Fibroblast of lung (primary cell): ENCODE results near the gene WFIKKN1. TPM values are rescaled to one million over a fixed set of nuclear protein-coding genes. Genes with fewer than 3 reads are reported as not detected.

Source experiments
- DNase-seq, 2 donors: peaks; one replicate each; pipeline versions ENCODE4 v3.0.0 to v3.0.0-alpha.2; 2010; ENCODE audit warnings: low read depth in 2 of 2
- H2AFZ ChIP-seq: 2 replicates; pipeline ENCODE4 v1.5.1; 2012; ENCODE audit warnings: low read length, control low read depth, inconsistent platforms
- H3K27ac ChIP-seq: 2 replicates; pipeline ENCODE4 v1.5.1; 2011; ENCODE audit warnings: low read length, control low read depth; ENCODE audit not compliant: insufficient read depth
- H3K27me3 ChIP-seq: 2 replicates; pipeline ENCODE4 v1.5.1; 2011; ENCODE audit warnings: mild to moderate bottlenecking, low read length; ENCODE audit not compliant: control insufficient read depth, insufficient read depth
- H3K36me3 ChIP-seq: 2 replicates; pipeline ENCODE4 v1.5.1; 2011; ENCODE audit warnings: low read length; ENCODE audit not compliant: control insufficient read depth, insufficient read depth
- H3K4me1 ChIP-seq: 2 replicates; pipeline ENCODE4 v1.5.1; 2011; ENCODE audit warnings: low read length; ENCODE audit not compliant: control insufficient read depth, insufficient read depth; ENCODE audit errors: extremely low read depth
- H3K4me2 ChIP-seq: 2 replicates; pipeline ENCODE4 v1.5.1; 2011; ENCODE audit warnings: low read length, control low read depth; ENCODE audit not compliant: insufficient read depth; ENCODE audit errors: extremely low read depth
- H3K4me3 ChIP-seq, 4 experiments: fragments of 200-600 bp in 1 of 4; sonication (generic) in 1 of 4; replicated peaks in 1 of 4; 2 replicates each; pipeline ENCODE4 v1.5.1; 2011 to 2016; ENCODE audit warnings: low read length in 4 of 4, low read depth in 3 of 4, mild to moderate bottlenecking in 3 of 4, control low read depth in 2 of 4, inconsistent platforms in 1 of 4, mixed read lengths in 1 of 4; ENCODE audit not compliant: insufficient read depth in 1 of 4; ENCODE audit errors: control extremely low read depth in 1 of 4
- H3K79me2 ChIP-seq: 2 replicates; pipeline ENCODE4 v1.5.1; 2012; ENCODE audit warnings: mild to moderate bottlenecking, low read length, inconsistent platforms; ENCODE audit not compliant: control insufficient read depth, insufficient read depth
- H3K9ac ChIP-seq: 2 replicates; pipeline ENCODE4 v1.5.1; 2011; ENCODE audit warnings: mild to moderate bottlenecking, low read length, control low read depth; ENCODE audit not compliant: insufficient read depth
- H3K9me3 ChIP-seq: 2 replicates; pipeline ENCODE4 v1.5.1; 2012; ENCODE audit warnings: low read depth, low read length; ENCODE audit not compliant: control insufficient read depth, insufficient read depth
- H4K20me1 ChIP-seq: 2 replicates; pipeline ENCODE4 v1.5.1; 2011; ENCODE audit warnings: low read length; ENCODE audit not compliant: control insufficient read depth, insufficient read depth; ENCODE audit errors: extremely low read depth
- CTCF ChIP-seq, 2 donors: IDR thresholded peaks in 1 of 2; conservative IDR thresholded peaks in 1 of 2; 1 replicate in 1 of 2; 2 replicates in 1 of 2; pipeline ENCODE4 v1.5.1; 2011 to 2012; ENCODE audit warnings: low read length in 2 of 2, control low read depth in 1 of 2, inconsistent platforms in 1 of 2, low read depth in 1 of 2, mild to moderate bottlenecking in 1 of 2
- EZH2 ChIP-seq: IDR thresholded peaks from 2 replicates; pipeline ENCODE4 v1.5.1; 2012; ENCODE audit warnings: low read length, control low read depth, mild to moderate bottlenecking; ENCODE audit errors: missing control alignments
- polyA plus RNA-seq, 2 donors: library from polyadenylated mRNA; depleted of rRNA in 1 of 2; stranded (reverse) in 1 of 2; unstranded in 1 of 2; fragments of >200 nt; gene quantifications; 2 replicates each; pipeline ENCODE4 v1.2.1, GENCODE V29; 2011 to 2012; ENCODE audit warnings: missing spikeins in 1 of 2
- total RNA-seq: library from RNA; depleted of rRNA; stranded (reverse); fragments of >200 nt; gene quantifications from 2 replicates; pipeline ENCODE4 v1.2.1, GENCODE V29; 2014

The WFIKKN1 gene
- total and polyA plus RNA-seq, 2 donors (not counting 1 experiment from before 2014, with no cell fraction given) = 0.17 TPM; not detected in 1

GRCh38 chr16:662095-662494 lies 31.3 kb downstream of the WFIKKN1 start:
- H3K4me1 ChIP-seq = no peaks in the 10 kb centered on the region
- H3K4me2 ChIP-seq = no peak overlapping the region
- no peak for DNase-seq
- H3K36me3 ChIP-seq = peaks cover 9% of the 10 kb centered on the region
- H3K27me3 ChIP-seq = no peaks in the 10 kb centered on the region
- no peaks in the 10 kb centered on the region for H3K79me2 ChIP-seq
- no peak for TF ChIP-seq CTCF (conservative IDR thresholded peaks at IDR 0.05 in 1 of 2, IDR thresholded peaks at IDR 0.05 in 1 of 2; ENCODE audit: low read depth in 1 of 2, low read length in 2 of 2)
- TF ChIP-seq EZH2 = no peak
- no peak overlapping the region for H3K9ac ChIP-seq
- no peaks in the 10 kb centered on the region for H4K20me1 ChIP-seq
- H3K4me3 ChIP-seq = no peak overlapping the region
- no peak overlapping the region for H3K27ac ChIP-seq
- H3K9me3 ChIP-seq = no peaks in the 10 kb centered on the region
- no peak overlapping the region for H2AFZ ChIP-seq

- H3K9ac ChIP-seq = no peak overlapping the region
- TF ChIP-seq CTCF (conservative IDR thresholded peaks at IDR 0.05 in 1 of 2, IDR thresholded peaks at IDR 0.05 in 1 of 2; ENCODE audit: low read depth in 1 of 2, low read length in 2 of 2) = no peak
- no peak for TF ChIP-seq EZH2
- peaks cover 7% of the 10 kb centered on the region for H3K36me3 ChIP-seq
- no peak overlapping the region for H3K4me3 ChIP-seq
- H3K9me3 ChIP-seq = no peaks in the 10 kb centered on the region
- no peak overlapping the region for H2AFZ ChIP-seq
- no peaks in the 10 kb centered on the region for H4K20me1 ChIP-seq
- no peak overlapping the region for H3K27ac ChIP-seq
- H3K4me2 ChIP-seq = no peak overlapping the region
- no peaks in the 10 kb centered on the region for H3K79me2 ChIP-seq
- DNase-seq = no peak
- H3K4me1 ChIP-seq = no peaks in the 10 kb centered on the region
- no peaks in the 10 kb centered on the region for H3K27me3 ChIP-seq
Measured at GRCh38 chr16:662597-662996, 31.8 kb downstream of the WFIKKN1 start.

DNA sequence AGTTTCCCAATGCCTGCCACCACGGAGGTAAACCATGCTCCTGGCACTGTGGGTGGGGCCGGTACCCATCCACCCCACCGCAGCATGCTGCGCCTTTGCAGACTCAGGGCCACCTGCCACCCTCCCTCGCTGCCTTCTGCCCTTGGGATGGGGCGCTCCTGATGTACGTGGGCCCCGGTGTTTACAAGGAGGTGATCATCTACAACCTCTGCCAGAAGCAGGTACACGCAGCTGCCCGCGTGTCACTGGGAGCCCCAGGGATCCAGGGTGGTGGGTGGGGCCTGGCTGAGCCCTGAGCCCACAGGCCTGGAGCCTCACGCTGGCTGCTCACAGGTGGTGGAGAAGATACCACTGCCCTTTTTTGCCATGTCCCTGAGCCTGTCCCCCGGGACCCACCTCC lies 35.8 kb downstream of the WFIKKN1 start:
- H4K20me1 ChIP-seq = no peaks in the 10 kb centered on the region
- DNase-seq = no peak
- no peaks in the 10 kb centered on the region for H3K27me3 ChIP-seq
- H3K79me2 ChIP-seq = peaks cover 23% of the 10 kb centered on the region
- no peak overlapping the region for H3K4me3 ChIP-seq
- no peak overlapping the region for H2AFZ ChIP-seq
- H3K9ac ChIP-seq = no peak overlapping the region
- H3K4me1 ChIP-seq = peaks cover 7% of the 10 kb centered on the region
- TF ChIP-seq CTCF (conservative IDR thresholded peaks at IDR 0.05 in 1 of 2, IDR thresholded peaks at IDR 0.05 in 1 of 2; ENCODE audit: low read depth in 1 of 2, low read length in 2 of 2) (no peak), EZH2 (no peak)
- no peak overlapping the region for H3K27ac ChIP-seq
- no peak overlapping the region for H3K4me2 ChIP-seq
- H3K36me3 ChIP-seq = peaks cover 25% of the 10 kb centered on the region
- H3K9me3 ChIP-seq = no peaks in the 10 kb centered on the region
